ENCODE results near the gene GNL1.

GRCh38 chr6:30568245-30568644, 12.0 kb upstream of the GNL1 start:
- TF ChIP-seq CTCF (conservative IDR thresholded peaks at IDR 0.05; ENCODE audit: low read depth, low read length) (no peak), EZH2 (IDR thresholded peaks at IDR 0.05; ENCODE audit: borderline replicate concordance, low read depth, low read length, poor library complexity, severe bottlenecking) (no peak)

All from A673 (cell line).